ENCODE measurements around the gene REL. TPM values are rescaled to one million over a fixed set of nuclear protein-coding genes. Genes with fewer than 3 reads are reported as not detected.

Gene REL
- total RNA-seq, 2 experiments from 2014 or later, result 49.9 to 81.1 TPM

DNA sequence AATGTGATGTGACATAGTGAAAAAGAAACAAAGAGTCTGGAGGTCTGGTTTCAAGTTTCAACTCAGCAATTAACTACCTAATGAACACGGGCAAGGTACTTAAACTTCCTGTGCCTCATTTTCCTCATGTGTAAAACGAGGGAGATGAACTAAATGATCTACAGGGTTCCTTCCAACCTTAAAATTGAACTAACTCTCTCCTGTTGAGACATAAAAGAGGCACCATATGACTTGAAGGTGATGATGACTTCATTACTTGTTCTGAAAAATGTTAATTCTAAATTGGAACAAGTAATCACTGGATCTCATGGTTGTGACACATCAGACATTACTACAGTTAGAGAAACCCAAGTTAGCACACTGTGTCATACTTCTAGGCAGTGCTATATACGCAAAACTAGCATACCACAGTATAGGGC lies 8.9 kb upstream of the REL start:
- ChIA-PET POLR2A (interaction anchor here (0.7 kb wide), 1 partner anchor 34 kb away, joined by 3 read pairs; no protein-coding TSS in a partner anchor), CTCF (ENCODE audit: unreplicated experiment) (no interaction called here)
- Histone ChIP-seq H3K79me2 (ENCODE audit: insufficient read depth, low read depth, low read length) (no peaks in the 10 kb centered on the region), H3K36me3 (ENCODE audit: insufficient read depth, low read length) (peaks cover 4% of the 10 kb centered on the region), H3K4me3 (ENCODE audit: low read depth, low read length, poor library complexity, severe bottlenecking) (no peak overlapping the region), H3K9me2 (ENCODE audit: insufficient read depth, low read length) (no peaks in the 10 kb centered on the region), H2AFZ (ENCODE audit: low read length) (peak overlapping the region; percentile 91), H3K4me2 (ENCODE audit: low read length) (peak overlapping the region; percentile 43), H3K9me3 (ENCODE audit: low read length) (peaks cover 16% of the 10 kb centered on the region; the same call in 1 of the 2 replicates), H3K27ac (ENCODE audit: low read depth, low read length, poor library complexity, severe bottlenecking) (peak overlapping the region; percentile 39), H4K20me1 (ENCODE audit: insufficient read depth, low read length) (no peaks in the 10 kb centered on the region), H3K4me1 (ENCODE audit: insufficient read depth, low read length, poor library complexity, severe bottlenecking) (peaks cover 54% of the 10 kb centered on the region)
- BruUV-seq (replicated peaks), result no TSS peak
- TF ChIP-seq, protein P1, sequence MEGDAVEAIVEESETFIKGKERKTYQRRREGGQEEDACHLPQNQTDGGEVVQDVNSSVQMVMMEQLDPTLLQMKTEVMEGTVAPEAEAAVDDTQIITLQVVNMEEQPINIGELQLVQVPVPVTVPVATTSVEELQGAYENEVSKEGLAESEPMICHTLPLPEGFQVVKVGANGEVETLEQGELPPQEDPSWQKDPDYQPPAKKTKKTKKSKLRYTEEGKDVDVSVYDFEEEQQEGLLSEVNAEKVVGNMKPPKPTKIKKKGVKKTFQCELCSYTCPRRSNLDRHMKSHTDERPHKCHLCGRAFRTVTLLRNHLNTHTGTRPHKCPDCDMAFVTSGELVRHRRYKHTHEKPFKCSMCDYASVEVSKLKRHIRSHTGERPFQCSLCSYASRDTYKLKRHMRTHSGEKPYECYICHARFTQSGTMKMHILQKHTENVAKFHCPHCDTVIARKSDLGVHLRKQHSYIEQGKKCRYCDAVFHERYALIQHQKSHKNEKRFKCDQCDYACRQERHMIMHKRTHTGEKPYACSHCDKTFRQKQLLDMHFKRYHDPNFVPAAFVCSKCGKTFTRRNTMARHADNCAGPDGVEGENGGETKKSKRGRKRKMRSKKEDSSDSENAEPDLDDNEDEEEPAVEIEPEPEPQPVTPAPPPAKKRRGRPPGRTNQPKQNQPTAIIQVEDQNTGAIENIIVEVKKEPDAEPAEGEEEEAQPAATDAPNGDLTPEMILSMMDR (conservative IDR thresholded peaks at IDR 0.05; ENCODE audit: low read length), result no peak
- TF ChIP-seq EZH2phosphoT487 (IDR thresholded peaks at IDR 0.05; ENCODE audit: borderline replicate concordance, low read depth, low read length), result no peak
- intact Hi-C loops (cut with micrococcal nuclease; ENCODE audit: unreplicated experiment), result no loop called here
- no peak for DNase-seq (ENCODE audit: low spot score)

DNA sequence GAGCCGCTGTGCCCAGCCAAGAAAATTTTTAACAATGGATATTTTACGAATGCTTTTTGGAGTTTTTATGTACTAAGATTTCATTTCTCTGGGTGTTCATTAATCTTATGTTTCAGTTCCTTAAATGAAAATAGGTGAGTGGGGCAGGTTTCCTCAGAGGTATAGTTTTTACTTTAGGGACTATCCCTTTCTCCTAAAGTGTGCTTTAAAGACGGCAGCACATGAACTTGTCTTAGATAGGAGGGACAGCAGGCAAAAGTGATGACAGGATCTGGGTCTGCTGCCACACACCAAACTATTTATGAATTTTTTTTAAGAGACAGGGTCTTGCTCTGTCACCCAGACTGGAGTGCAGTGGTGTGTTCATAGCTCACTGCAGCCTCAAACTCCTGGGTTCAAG lies 8.0 kb upstream of the REL start:
- Histone ChIP-seq H2AFZ (ENCODE audit: low read length) (peak overlapping the region; percentile 56; the same call in 1 of the 2 replicates), H3K79me2 (ENCODE audit: insufficient read depth, low read depth, low read length) (no peaks in the 10 kb centered on the region), H3K4me1 (ENCODE audit: insufficient read depth, low read length, poor library complexity, severe bottlenecking) (peaks cover 45% of the 10 kb centered on the region), H3K4me2 (ENCODE audit: low read length) (peak overlapping the region; percentile 33), H3K4me3 (ENCODE audit: low read depth, low read length, poor library complexity, severe bottlenecking) (no peak overlapping the region), H3K9me2 (ENCODE audit: insufficient read depth, low read length) (no peaks in the 10 kb centered on the region), H4K20me1 (ENCODE audit: insufficient read depth, low read length) (no peaks in the 10 kb centered on the region), H3K9me3 (ENCODE audit: low read length) (peaks cover 10% of the 10 kb centered on the region; the same call in 1 of the 2 replicates), H3K36me3 (ENCODE audit: insufficient read depth, low read length) (peaks cover 4% of the 10 kb centered on the region), H3K27ac (ENCODE audit: low read depth, low read length, poor library complexity, severe bottlenecking) (peak overlapping the region; percentile 39)
- ChIA-PET POLR2A (interaction anchor here (0.5 to 1.1 kb wide), 7 partner anchors 10 to 77 kb away, joined by 3 to 6 read pairs (median 4); no protein-coding TSS in a partner anchor), CTCF (ENCODE audit: unreplicated experiment) (interaction anchor here (0.6 kb wide), 1 partner anchor 10 kb away, joined by 3 read pairs; no protein-coding TSS in a partner anchor)
- no peak for TF ChIP-seq EZH2phosphoT487 (IDR thresholded peaks at IDR 0.05; ENCODE audit: borderline replicate concordance, low read depth, low read length)
- TF ChIP-seq, protein P1 (conservative IDR thresholded peaks at IDR 0.05; ENCODE audit: low read length), result no peak
- no TSS peak for BruUV-seq (replicated peaks)
- intact Hi-C loops (cut with micrococcal nuclease; ENCODE audit: unreplicated experiment), result no loop called here
- peak; percentile 53 for DNase-seq (ENCODE audit: low spot score)

DNA sequence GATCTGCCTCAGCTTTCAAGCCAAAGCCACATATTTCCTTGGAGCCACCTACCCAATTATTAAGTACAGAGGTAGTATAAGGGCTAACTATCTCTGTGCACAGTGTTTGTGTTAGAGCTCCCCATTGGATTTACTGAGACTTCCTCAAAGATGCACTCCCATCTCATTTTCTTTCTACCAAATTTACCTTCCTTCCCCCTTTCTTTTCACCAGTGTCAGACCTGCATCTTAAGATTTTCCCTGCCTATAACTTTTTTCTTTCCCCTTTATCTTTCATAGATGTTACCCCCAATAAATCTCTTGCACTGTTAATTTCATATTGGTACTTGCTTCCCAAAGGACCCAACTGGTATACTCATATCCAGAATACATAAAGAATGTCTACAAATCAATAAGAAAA lies 5.9 kb upstream of the REL start:
- Histone ChIP-seq H4K20me1 (ENCODE audit: insufficient read depth, low read length) (no peaks in the 10 kb centered on the region), H3K36me3 (ENCODE audit: insufficient read depth, low read length) (no peaks in the 10 kb centered on the region), H2AFZ (ENCODE audit: low read length) (no peak overlapping the region; the same call in 1 of the 2 replicates), H3K4me1 (ENCODE audit: insufficient read depth, low read length, poor library complexity, severe bottlenecking) (peaks cover 50% of the 10 kb centered on the region), H3K9me3 (ENCODE audit: low read length) (no peaks in the 10 kb centered on the region), H3K27ac (ENCODE audit: low read depth, low read length, poor library complexity, severe bottlenecking) (no peak overlapping the region), H3K9me2 (ENCODE audit: insufficient read depth, low read length) (no peaks in the 10 kb centered on the region), H3K79me2 (ENCODE audit: insufficient read depth, low read depth, low read length) (peaks cover 7% of the 10 kb centered on the region; the same call in 1 of the 2 replicates), H3K4me2 (ENCODE audit: low read length) (no peak overlapping the region), H3K4me3 (ENCODE audit: low read depth, low read length, poor library complexity, severe bottlenecking) (no peak overlapping the region)
- no peak for DNase-seq (ENCODE audit: low spot score)
- POLR2A ChIA-PET, result interaction anchor here (0.7 to 1.1 kb wide), 3 partner anchors 9 to 51 kb away, joined by 3 to 5 read pairs (median 3); no protein-coding TSS in a partner anchor
- TF ChIP-seq EZH2phosphoT487 (IDR thresholded peaks at IDR 0.05; ENCODE audit: borderline replicate concordance, low read depth, low read length), result no peak
- TF ChIP-seq, protein P1 (conservative IDR thresholded peaks at IDR 0.05; ENCODE audit: low read length), result no peak
- no TSS peak for BruUV-seq (replicated peaks)
- intact Hi-C loops (cut with micrococcal nuclease; ENCODE audit: unreplicated experiment), result no loop called here
- CTCF ChIA-PET (ENCODE audit: unreplicated experiment), result interaction anchor here (0.6 kb wide), 1 partner anchor 31 kb away, joined by 3 read pairs; no protein-coding TSS in a partner anchor

All from OCI-LY7 (cell line).